ENCODE data around the gene LRRC75A.

DNA sequence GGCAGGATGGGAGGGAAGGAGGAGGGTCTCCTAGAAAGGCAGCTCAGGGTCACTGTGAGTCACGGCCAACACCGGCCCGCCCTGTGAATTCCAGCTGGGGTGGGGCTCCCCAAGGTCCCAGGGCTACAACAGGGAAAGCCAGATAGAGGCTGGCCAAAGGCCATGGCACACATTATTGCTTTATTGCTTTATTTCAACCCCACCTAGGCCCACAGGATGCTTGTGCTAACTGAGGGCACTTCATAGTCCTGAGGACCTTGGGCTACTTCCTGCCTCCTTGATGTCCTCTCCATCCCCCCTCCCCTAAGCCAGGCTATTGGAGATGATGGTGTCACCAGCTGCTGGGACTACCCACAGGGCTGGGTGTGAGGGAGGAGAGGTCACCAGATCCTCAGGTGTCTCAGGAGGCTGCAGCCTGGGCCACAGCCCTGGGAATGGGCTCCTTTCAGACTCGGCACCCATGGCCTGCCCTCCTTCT is 26.1 kb downstream of the LRRC75A start:
- no peak for TF ChIP-seq CTCF (IDR thresholded peaks at IDR 0.05; ENCODE audit: low read length)
- TF ChIP-seq EZH2 (IDR thresholded peaks at IDR 0.05; ENCODE audit: borderline replicate concordance, low read length) = no peak
